Adrenal gland (tissue), 12 donors: Measurements from ENCODE around the gene EHMT2. TPM values are rescaled to one million over a fixed set of nuclear protein-coding genes. Genes with fewer than 3 reads are reported as not detected.

Source experiments
- DNase-seq, 7 donors: peaks; one replicate each; pipeline ENCODE4 v3.0.0-alpha.2; 2019 to 2020
- H3K27ac ChIP-seq, 5 donors: fragments of 200-600 bp; sonication (generic) in 4 of 5; 1 replicate in 3 of 5; 2 replicates in 2 of 5; pipeline versions ENCODE4 v1.5.1 to v1.8.0; 2016 to 2020; ENCODE audit warnings: mild to moderate bottlenecking in 1 of 5
- H3K27me3 ChIP-seq: fragments of 200-600 bp; 2 replicates; pipeline ENCODE4 v1.8.0; 2021
- H3K36me3 ChIP-seq, 2 donors: fragments of 200-600 bp; replicated peaks in 1 of 2; 1 replicate in 1 of 2; 2 replicates in 1 of 2; pipeline versions ENCODE4 v1.5.1 to v1.8.0; 2018 to 2022
- H3K4me1 ChIP-seq, 2 donors: fragments of 200-600 bp; replicated peaks in 1 of 2; 1 replicate in 1 of 2; 2 replicates in 1 of 2; pipeline versions ENCODE4 v1.5.1 to v1.8.0; 2018 to 2021
- H3K4me3 ChIP-seq, 4 donors: fragments of 200-600 bp; sonication (generic) in 3 of 4; one replicate each; pipeline ENCODE4 v1.5.1; 2016 to 2018
- H3K9me3 ChIP-seq, 3 donors: fragments of 200-600 bp; sonication (generic) in 1 of 3; replicated peaks in 1 of 3; 1 replicate in 2 of 3; 2 replicates in 1 of 3; pipeline versions ENCODE4 v1.5.1 to v1.8.0; 2016 to 2021
- POLR2A ChIP-seq, 2 donors: fragments of 450-650 bp; IDR thresholded peaks; one replicate each; pipeline ENCODE4 v1.6.1; 2017; ENCODE audit warnings: antibody characterized with exemption in 2 of 2, mild to moderate bottlenecking in 2 of 2, moderate library complexity in 1 of 2
- WGBS, 4 donors: extraction: QIAGEN DNeasy Blood & Tissue Kit in 2 of 4; methylation state at CpG; one replicate each; pipeline versions ENCODE4 v1.1.5 to v1.1.7; 2013 to 2017; 5-methylcytosine and 5-hydroxymethylcytosine counted together
- intact Hi-C, 2 donors: fragments of 100-400 bp; cut with DNase I; formaldehyde crosslinking; loops; one replicate each; pipeline versions ENCODE4 v1.14.1 to v1.15.0; 2022 to 2023
- polyA plus RNA-seq, 3 donors: library from polyadenylated mRNA; stranded (reverse); fragments of 200-250 nt in 2 of 3; fragments of 350-450 nt in 1 of 3; fragmentation: Illumina TruSeq in 1 of 3; extraction: RNeasy Lipid Tissue Mini Kit (QIAGEN cat#74804) in 1 of 3; gene quantifications; one replicate each; pipeline ENCODE4 v1.2.3, GENCODE V29; 2013 to 2014
- total RNA-seq, 9 donors: library from RNA; depleted of rRNA in 4 of 9; stranded (reverse); fragments of >200 nt in 4 of 9; fragments of 120-200 nt in 1 of 9; fragmentation: NEBNext Ultra II Directional in 1 of 9; extraction: Animal tissue kit (Norgen Biotek cat#: 25700) in 1 of 9; gene quantifications; one replicate each; pipeline versions ENCODE4 v1.1.0 to v1.2.4, GENCODE V29; 2013 to 2023
- TF ChIP-seq, protein P1 (sequence below), 6 experiments: fragments of 450-650 bp in 4 of 6; fragments of 200-600 bp in 2 of 6; sonication (generic) in 1 of 6; IDR thresholded peaks; 1 replicate in 5 of 6; 2 replicates in 1 of 6; pipeline versions ENCODE4 v1.5.1 to v1.8.0; 2016 to 2021; ENCODE audit warnings: antibody characterized with exemption in 6 of 6, mild to moderate bottlenecking in 2 of 6, moderate library complexity in 1 of 6
- donor health status: healthy with polysubstance abuse.
- donor health status: Bipolar disorder and iron deficiency.
- donor health status: DM: yes; HTN: yes; CAD: no.
- donor health status: DM: no; HTN: no; CAD: no.
- donor health status: DM: no; HTN: no; CAD: no.
- donor health status: DM: yes; HTN: yes; CAD: no.

The EHMT2 gene
- total and polyA plus RNA-seq, 12 donors, result 16.8 to 107 (median 49.9) TPM

DNA sequence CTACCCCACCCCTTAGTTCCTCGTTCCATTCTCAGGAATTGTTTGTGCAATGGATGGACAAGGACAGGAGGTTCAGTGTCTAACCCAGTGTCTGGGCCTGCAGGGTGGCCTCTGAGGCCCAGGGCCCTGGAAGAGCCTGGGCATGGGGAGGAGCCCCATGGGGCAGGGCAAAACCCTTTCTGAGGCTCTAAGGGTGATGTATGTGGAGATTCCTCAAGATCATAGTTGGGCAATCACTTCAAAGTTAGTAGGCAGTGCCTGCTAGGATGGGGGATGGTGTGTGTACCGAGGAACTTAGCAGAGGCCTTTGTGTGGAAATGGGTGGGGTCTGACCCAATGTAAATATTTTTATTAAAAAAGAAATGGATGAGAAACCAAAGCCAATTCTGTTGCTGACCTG is 23.3 kb upstream of the EHMT2 start:
- Histone ChIP-seq H3K36me3 (no peaks in the 10 kb centered on the region), H3K9me3 (no peaks in the 10 kb centered on the region), H3K27ac (no peak overlapping the region), H3K4me3 (no peak overlapping the region), H3K27me3 (no peaks in the 10 kb centered on the region), H3K4me1 (no peaks in the 10 kb centered on the region)
- no peak for TF ChIP-seq POLR2A (IDR thresholded peaks at IDR 0.05)
- intact Hi-C loops, result no loop called here
- DNase-seq, result no peak
- WGBS, 4 donors, result 56 to 81% (median 70%) methylated on average over 1 to 2 of the region's 2 CpGs

DNA sequence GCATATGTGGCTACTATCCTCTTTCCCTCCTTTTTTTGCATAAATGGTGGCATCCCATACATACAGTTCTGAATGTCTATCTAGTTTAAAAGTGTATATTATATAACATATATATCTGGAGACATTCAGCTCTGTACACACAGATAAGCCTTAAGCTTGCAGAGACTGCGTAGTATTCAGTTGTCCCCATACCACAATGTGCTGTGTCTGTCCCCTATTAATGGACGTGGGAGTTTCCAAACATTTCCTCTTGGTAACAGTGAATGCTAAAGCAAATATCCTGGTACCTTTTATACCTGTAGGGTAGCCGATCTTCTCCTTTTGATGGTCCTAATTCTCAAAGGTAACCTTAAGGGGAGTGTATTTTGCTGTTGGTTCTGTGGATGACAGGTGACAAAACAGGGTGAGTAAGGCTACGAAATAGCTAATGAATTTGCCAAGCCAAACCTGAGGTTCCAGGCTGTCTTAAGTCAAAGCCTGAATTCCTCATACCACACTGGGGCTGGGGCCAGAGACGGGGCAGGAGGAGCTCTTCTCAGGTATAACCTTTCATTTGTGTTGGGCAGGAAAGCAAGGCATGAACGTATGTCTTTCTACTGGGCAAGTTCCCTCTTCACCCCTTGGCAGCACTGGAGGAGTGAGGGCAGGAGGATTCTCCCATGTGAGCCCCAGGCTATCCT is 22.3 kb upstream of the EHMT2 start:
- TF ChIP-seq, protein P1, sequence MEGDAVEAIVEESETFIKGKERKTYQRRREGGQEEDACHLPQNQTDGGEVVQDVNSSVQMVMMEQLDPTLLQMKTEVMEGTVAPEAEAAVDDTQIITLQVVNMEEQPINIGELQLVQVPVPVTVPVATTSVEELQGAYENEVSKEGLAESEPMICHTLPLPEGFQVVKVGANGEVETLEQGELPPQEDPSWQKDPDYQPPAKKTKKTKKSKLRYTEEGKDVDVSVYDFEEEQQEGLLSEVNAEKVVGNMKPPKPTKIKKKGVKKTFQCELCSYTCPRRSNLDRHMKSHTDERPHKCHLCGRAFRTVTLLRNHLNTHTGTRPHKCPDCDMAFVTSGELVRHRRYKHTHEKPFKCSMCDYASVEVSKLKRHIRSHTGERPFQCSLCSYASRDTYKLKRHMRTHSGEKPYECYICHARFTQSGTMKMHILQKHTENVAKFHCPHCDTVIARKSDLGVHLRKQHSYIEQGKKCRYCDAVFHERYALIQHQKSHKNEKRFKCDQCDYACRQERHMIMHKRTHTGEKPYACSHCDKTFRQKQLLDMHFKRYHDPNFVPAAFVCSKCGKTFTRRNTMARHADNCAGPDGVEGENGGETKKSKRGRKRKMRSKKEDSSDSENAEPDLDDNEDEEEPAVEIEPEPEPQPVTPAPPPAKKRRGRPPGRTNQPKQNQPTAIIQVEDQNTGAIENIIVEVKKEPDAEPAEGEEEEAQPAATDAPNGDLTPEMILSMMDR (IDR thresholded peaks at IDR 0.05), result no peak
- no peak for TF ChIP-seq POLR2A (IDR thresholded peaks at IDR 0.05)
- Histone ChIP-seq H3K36me3 (no peaks in the 10 kb centered on the region), H3K27ac (no peak overlapping the region), H3K4me1 (no peaks in the 10 kb centered on the region), H3K9me3 (no peaks in the 10 kb centered on the region), H3K27me3 (no peaks in the 10 kb centered on the region), H3K4me3 (no peak overlapping the region)
- WGBS, 4 donors, result 82 to 90% (median 87%) methylated on average over 5 to 6 of the region's 6 CpGs
- intact Hi-C loops, result no loop called here
- no peak for DNase-seq

DNA sequence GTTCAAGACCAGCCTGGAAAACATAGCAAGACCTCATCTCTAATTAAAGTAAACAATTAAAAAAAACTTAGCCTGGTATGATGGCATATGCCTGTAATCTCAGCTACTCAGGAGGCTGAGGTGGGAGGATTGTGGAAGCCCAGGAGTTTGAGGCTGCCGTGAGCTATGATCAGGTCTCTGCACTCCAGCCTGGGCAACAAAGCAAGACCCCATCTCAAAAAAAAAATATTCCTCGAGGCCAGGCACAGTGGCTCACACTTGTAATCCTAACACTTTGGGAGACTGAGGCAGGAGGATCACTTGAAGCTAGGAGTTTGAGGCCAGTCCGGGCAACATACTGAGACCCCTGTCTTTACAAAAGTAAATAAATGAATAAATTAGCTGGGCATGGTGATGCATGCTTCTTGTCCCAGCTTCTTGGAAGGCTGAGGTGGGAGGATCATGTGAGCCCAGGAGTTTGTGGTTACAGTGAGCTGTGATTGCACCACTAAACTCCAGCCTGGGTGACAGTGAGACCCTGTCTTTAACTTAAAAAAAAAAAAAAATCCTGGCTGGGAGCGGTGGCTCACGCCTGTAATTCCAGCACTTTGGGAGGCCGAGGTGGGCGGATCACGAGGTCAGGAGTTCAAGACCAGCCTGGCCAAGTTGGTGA is 20.7 kb upstream of the EHMT2 start:
- H3K27me3 ChIP-seq, result no peaks in the 10 kb centered on the region
- no peak for TF ChIP-seq POLR2A (IDR thresholded peaks at IDR 0.05)
- TF ChIP-seq, protein P1 (IDR thresholded peaks at IDR 0.05), result no peak
- H3K27ac ChIP-seq, result no peak overlapping the region
- no peaks in the 10 kb centered on the region for H3K36me3 ChIP-seq
- no peaks in the 10 kb centered on the region for H3K9me3 ChIP-seq
- intact Hi-C loops, result no loop called here
- H3K4me3 ChIP-seq, result no peak overlapping the region
- no peaks in the 10 kb centered on the region for H3K4me1 ChIP-seq
- 77 to 82% (median 79%) methylated on average over 8 of the region's 8 CpGs for WGBS, 4 donors
- no peak for DNase-seq

DNA sequence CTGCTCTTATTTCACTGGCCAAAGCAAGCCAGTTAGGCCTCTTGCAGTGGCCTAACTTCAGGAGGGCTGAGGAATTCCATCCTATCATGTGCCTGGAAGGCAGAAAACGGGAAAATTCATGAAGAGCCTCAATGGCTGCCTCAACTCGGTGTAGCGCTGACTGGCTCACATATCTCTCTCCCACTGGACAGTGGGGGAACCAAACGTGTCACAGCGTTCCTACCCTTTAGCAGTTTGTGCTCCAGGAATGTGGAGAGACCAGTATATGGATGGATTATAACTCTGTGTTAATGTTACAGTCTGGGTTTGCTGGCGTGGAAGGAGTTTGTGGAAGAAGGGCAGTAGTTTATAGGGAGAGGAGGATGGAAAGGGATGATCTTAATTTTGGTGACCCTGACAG is 18.3 kb upstream of the EHMT2 start:
- Histone ChIP-seq H3K36me3 (no peaks in the 10 kb centered on the region), H3K4me3 (no peak overlapping the region), H3K9me3 (no peaks in the 10 kb centered on the region), H3K27ac (no peak overlapping the region), H3K4me1 (peaks cover 6% of the 10 kb centered on the region in 2 donors), H3K27me3 (no peaks in the 10 kb centered on the region)
- 77 to 85% (median 81%) methylated on average over 6 of the region's 6 CpGs for WGBS, 4 donors
- no peak for DNase-seq
- TF ChIP-seq POLR2A (IDR thresholded peaks at IDR 0.05), result no peak
- TF ChIP-seq, protein P1 (IDR thresholded peaks at IDR 0.05), result no peak
- intact Hi-C loops, result no loop called here

DNA sequence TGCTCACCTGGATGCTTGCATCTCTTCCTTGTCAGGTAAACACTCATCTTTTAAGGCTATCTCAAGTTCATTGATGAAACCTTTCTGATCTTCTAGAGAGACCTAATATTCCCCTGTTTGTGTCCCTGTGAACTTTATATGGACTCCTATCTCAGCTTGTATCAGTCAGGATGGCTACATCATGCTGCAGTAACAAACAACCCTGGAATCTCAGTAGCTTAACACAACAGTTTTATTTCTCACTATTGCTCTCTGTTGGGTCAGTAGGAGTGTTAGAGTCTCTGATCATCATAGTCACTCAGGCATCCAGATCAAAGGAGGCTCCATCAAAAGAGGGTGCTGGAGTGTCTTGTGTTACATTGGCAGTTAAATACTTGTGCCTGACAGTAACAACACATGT is 17.9 kb upstream of the EHMT2 start:
- H3K4me3 ChIP-seq, result no peak overlapping the region
- H3K9me3 ChIP-seq, result no peaks in the 10 kb centered on the region
- H3K27ac ChIP-seq, result no peak overlapping the region
- DNase-seq, result no peak
- intact Hi-C loops, result no loop called here
- H3K27me3 ChIP-seq, result no peaks in the 10 kb centered on the region
- no peaks in the 10 kb centered on the region for H3K36me3 ChIP-seq
- H3K4me1 ChIP-seq, result peaks cover 6 to 8% of the 10 kb centered on the region in 2 donors
- TF ChIP-seq, protein P1 (IDR thresholded peaks at IDR 0.05), result no peak
- TF ChIP-seq POLR2A (IDR thresholded peaks at IDR 0.05), result no peak
